ENCODE measurements around the gene SART3. TPM values are rescaled to one million over a fixed set of nuclear protein-coding genes. Genes with fewer than 3 reads are reported as not detected.
A peak's percentile ranks its signal among the peaks of the same experiment; 100 is the strongest.

Gene SART3
- total and polyA plus RNA-seq, 2 donors from 2014 or later = 14.9 to 59.1 TPM

GRCh38 chr12:108589028-108589839 lies 28.3 kb upstream of the SART3 start:
- H3K27me3 ChIP-seq (ENCODE audit: control insufficient read depth, insufficient read depth, low read length) = no peaks in the 10 kb centered on the region
- H3K27ac ChIP-seq (ENCODE audit: low read depth in 2 of 2, low read length in 2 of 2) = no peak overlapping the region
- intact Hi-C loops (cut with DNase I) = no loop called here
- FAIRE-seq (no peak), DNase-seq (peak; percentile 71 to 87 (median 84))
- H3K9me3 ChIP-seq (ENCODE audit: control insufficient read depth in 2 of 3, insufficient read depth in 1 of 3, low read length in 3 of 3) = no peaks in the 10 kb centered on the region
- H3K4me1 ChIP-seq (ENCODE audit: control insufficient read depth in 2 of 3, insufficient read depth in 2 of 3, low read depth in 1 of 3, low read length in 3 of 3) = no peaks in the 10 kb centered on the region
- H3K36me3 ChIP-seq (ENCODE audit: control insufficient read depth in 2 of 3, insufficient read depth in 3 of 3, low read length in 3 of 3) = no peaks in the 10 kb centered on the region
- no peak overlapping the region for H3K9ac ChIP-seq (ENCODE audit: low read length in 3 of 3)
- H3K4me3 ChIP-seq (ENCODE audit: low read length in 3 of 3) = no peak overlapping the region
- no peak for TF ChIP-seq CTCF (IDR thresholded peaks at IDR 0.05; ENCODE audit: borderline replicate concordance, extremely low read depth, insufficient read depth)

- H3K36me3 ChIP-seq (ENCODE audit: control insufficient read depth in 2 of 3, insufficient read depth in 3 of 3, low read length in 3 of 3) = no peaks in the 10 kb centered on the region
- intact Hi-C loops (cut with DNase I) = no loop called here
- FAIRE-seq (no peak), DNase-seq (peak in 1 of 5 donors; percentile 32)
- H3K27ac ChIP-seq (ENCODE audit: low read depth in 2 of 2, low read length in 2 of 2) = no peak overlapping the region
- peaks cover 0 to 4% (median 0%) of the 10 kb centered on the region in 3 donors for H3K4me1 ChIP-seq (ENCODE audit: control insufficient read depth in 2 of 3, insufficient read depth in 2 of 3, low read depth in 1 of 3, low read length in 3 of 3)
- no peak overlapping the region for H3K4me3 ChIP-seq (ENCODE audit: low read length in 3 of 3)
- no peak for TF ChIP-seq CTCF (IDR thresholded peaks at IDR 0.05; ENCODE audit: borderline replicate concordance, extremely low read depth, insufficient read depth)
- H3K9ac ChIP-seq (ENCODE audit: low read length in 3 of 3) = no peak overlapping the region
- no peaks in the 10 kb centered on the region for H3K27me3 ChIP-seq (ENCODE audit: control insufficient read depth, insufficient read depth, low read length)
- no peaks in the 10 kb centered on the region for H3K9me3 ChIP-seq (ENCODE audit: control insufficient read depth in 2 of 3, insufficient read depth in 1 of 3, low read length in 3 of 3)
These were observed 26.9 kb upstream of the SART3 start for GRCh38 chr12:108587826-108588225.

GRCh38 chr12:108586306-108586705 lies 25.3 kb upstream of the SART3 start:
- no peak for TF ChIP-seq CTCF (IDR thresholded peaks at IDR 0.05; ENCODE audit: borderline replicate concordance, extremely low read depth, insufficient read depth)
- intact Hi-C loops (cut with DNase I) = no loop called here
- Histone ChIP-seq H3K9ac (ENCODE audit: low read length in 3 of 3) (no peak overlapping the region), H3K27me3 (ENCODE audit: control insufficient read depth, insufficient read depth, low read length) (no peaks in the 10 kb centered on the region), H3K9me3 (ENCODE audit: control insufficient read depth in 2 of 3, insufficient read depth in 1 of 3, low read length in 3 of 3) (no peaks in the 10 kb centered on the region), H3K36me3 (ENCODE audit: control insufficient read depth in 2 of 3, insufficient read depth in 3 of 3, low read length in 3 of 3) (no peaks in the 10 kb centered on the region), H3K4me1 (ENCODE audit: control insufficient read depth in 2 of 3, insufficient read depth in 2 of 3, low read depth in 1 of 3, low read length in 3 of 3) (peaks cover 0 to 4% (median 0%) of the 10 kb centered on the region in 3 donors), H3K27ac (ENCODE audit: low read depth in 2 of 2, low read length in 2 of 2) (no peak overlapping the region), H3K4me3 (ENCODE audit: low read length in 3 of 3) (no peak overlapping the region)
- DNase-seq (peak in 1 of 5 donors; percentile 20), FAIRE-seq (no peak)

Data from kidney (tissue), 14 donors.